GM19467 (cell line): ENCODE results near the gene CASKIN1.
A peak's percentile ranks its signal among the peaks of the same experiment; 100 is the strongest.

Experiments
- ATAC-seq: cut with Tn5 transposase; IDR thresholded peaks from one replicate; pipeline ENCODE4 v1.9.1; 2021; ENCODE audit warnings: mild to moderate bottlenecking, moderate library complexity; ENCODE audit not compliant: unreplicated experiment

Gene CASKIN1

DNA sequence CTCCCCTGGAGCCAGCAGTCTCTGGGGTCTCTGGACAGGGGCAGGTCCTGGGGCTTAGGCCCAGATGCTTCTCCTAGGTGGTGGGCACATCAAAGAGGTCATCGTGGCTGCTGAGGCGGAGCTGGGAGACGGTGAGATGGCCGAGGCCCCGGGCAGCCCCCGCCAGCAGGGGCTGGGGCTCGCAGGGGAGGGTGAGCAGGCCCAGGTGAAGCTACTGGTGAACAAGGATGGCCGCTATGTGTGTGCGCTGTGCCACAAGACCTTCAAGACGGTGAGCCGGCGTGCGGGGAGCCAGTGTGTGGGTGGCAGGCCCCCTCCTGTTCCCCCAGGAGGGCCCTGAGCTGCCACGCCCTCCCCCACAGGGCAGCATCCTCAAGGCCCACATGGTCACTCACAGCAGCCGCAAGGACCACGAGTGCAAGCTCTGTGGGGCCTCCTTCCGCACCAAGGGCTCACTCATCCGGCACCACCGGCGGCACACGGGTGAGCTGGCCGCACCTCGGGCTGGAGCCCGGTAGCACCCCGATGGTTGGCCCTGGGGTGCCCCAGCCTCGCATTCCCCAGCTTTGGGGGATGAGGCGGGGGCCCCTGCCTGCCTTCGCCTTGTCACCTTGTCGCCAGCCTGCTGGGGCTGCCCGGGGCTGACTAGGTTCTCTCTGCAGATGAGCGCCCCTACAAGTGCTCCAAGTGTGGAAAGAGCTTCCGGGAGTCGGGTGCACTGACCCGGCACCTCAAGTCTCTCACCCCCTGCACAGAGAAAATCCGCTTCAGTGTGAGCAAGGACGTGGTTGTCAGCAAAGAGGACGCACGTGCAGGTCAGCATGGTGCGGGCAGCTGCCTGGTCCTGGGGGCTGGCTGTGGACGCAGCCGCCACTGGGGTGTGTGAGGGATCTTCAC lies 35.9 kb upstream of the CASKIN1 start:
- no peak for ATAC-seq

DNA sequence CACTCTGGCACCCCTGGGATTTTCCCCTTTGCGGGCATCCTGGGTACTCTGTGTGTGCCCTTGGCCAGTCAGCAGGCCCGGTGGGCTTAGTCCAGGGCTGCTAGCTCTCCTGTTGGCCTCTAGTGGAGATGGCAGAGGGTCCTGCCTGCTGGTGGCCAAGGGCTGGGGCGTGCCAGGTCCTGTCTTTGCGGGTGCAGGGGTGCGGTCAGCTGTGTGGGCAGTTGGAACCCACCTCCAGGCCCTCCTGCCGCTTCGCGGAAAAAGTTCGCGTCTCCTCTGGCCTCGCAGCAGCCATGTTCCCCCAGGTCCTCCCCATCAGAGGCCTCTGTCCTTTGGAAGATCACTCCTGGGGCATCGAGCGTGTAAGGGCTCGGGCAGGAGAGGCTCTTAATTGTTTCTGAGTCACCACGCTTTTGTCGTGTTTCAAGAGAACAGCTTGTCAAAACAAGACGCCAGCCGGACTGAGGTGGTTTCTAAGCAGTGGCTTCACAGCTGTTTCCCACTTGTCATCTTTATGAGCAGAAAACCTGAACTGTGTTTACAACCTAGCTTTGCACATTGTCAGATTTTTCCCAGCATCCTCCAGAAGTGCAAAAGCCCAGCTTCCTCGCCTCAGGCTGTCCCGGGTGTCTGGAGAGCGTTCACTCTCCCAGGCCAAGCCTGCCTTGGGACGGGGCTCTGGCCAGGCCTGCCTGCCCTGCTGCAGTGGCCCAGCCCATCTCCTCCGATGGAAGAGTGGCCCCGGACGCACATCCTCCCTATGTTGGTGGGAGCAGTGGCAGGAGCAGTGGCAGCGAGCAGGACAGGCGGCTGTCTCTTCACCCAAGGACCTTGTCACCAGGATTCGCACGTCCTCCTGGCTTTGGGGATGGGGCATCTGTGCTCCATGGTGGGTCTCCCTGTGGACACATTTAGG lies 34.9 kb upstream of the CASKIN1 start:
- ATAC-seq: no peak

GRCh38 chr16:2230376-2230775 lies 34.0 kb upstream of the CASKIN1 start:
- ATAC-seq: no peak

DNA sequence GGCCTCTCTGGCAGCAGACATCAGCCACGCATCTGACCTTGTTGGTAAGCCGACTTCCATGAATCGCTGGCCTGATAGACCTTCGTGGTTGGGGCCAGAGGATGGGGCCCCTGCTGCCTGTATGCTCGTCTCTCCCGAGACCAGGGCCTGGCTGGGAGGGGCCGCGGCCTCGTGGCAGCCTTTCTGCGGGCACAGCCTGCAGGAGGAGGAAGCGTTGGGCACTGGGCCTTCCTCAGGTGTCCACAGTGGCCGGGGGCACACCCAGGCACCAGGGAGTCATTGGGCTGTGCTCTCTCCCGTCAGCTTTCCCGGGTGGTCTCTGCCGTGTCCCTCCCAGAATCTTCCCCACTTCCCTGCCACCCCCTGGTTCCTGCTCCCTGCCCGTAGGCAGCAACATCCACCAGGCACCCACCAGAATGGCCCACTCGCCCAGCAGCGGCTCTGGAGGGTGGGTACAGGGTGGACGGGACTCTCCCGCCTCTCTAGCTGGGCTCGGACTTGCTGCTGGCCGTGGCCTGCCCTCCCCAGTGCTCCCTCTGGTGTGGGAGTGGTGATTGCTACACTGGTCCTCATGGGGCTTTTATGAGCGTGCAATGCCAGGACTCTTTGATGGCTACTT lies 33.3 kb upstream of the CASKIN1 start:
- ATAC-seq: no peak

- no peak for ATAC-seq
These were observed 32.7 kb upstream of the CASKIN1 start for GRCh38 chr16:2229091-2229490.

- no peak for ATAC-seq
These were observed 31.9 kb upstream of the CASKIN1 start for GRCh38 chr16:2228161-2228824.

GRCh38 chr16:2226918-2227317 lies 30.5 kb upstream of the CASKIN1 start:
- no peak for ATAC-seq

DNA sequence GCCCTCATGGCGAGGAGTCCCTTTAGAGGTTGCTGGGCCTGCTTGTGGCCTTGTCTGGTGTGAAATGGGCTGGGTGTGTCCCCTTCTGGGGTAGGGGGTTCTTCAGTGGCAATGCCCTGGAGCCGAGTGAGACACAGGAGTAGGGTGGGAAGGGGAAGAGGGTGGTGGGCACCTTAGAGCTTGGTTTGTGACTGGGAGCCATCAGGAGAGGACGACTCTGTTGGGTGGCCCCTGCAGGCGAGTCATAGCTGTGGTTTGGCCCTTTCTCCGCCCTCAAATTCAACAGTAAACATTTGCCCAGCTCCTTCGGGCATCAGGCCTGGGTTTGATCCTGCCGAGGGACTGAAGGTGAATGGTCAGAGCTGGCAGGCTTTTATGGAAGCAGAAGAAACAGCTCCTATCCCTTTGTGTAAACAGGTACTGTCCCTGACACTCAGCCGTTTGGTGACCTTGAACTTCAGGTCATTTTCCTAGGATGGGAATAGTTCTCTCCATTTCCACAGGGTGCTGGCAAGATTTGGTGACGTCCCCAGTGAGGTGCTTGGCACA lies 29.9 kb upstream of the CASKIN1 start:
- ATAC-seq: no peak

DNA sequence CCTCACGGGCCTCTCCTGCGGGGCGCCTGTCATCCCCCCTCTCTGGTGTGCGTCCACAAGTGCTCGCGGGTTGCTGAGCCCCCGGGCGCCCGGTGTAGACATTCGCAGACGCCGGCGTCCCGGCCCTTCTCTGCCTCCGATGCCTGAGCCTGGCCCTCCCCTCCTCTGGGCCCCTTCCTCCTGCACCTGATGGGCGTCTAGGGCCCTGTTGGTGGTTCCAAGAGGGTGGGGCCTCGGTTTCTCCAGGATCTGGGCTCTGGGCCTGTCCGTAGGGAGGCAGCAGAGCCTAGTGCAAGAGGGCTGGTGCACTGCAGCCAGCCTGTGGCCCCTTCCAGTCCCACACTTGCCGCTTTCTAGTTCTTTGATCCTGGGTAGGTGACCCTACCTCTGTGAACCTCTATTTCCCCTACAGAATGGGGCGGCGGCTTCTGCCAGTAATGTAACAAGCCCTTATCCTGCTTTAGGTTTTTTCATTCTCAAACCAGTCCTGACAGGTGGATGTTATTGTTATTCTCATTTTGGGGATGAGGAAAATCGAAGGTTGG lies 27.6 kb upstream of the CASKIN1 start:
- ATAC-seq: peak; percentile 28

GRCh38 chr16:2223221-2223941 lies 27.0 kb upstream of the CASKIN1 start, which contains the start of gene E4F1:
Gene E4F1, plus strand, starts transcription at chr16:2223591. Its CDS starts 23 bp downstream, at chr16:2223614.
- ATAC-seq: peak; percentile 93

DNA sequence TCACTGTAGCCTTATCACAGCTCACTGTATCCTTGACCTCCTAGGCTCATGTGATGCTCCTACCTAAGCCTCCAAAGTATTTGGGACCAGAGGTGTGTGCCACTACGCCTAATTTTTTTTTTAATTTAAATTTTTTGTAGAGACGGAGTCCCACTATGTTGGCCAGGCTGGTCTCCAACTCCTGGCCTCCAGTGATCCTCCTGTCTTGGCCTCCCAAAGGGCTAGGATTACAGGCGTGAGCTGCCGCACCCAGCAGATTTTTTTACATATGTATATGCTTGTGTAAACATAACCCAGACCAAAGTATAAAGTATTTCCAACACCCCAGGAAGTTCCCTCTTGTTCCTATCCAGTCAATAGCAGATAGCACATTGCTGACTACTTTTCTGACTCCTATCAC lies 19.9 kb upstream of the CASKIN1 start:
- no peak for ATAC-seq

DNA sequence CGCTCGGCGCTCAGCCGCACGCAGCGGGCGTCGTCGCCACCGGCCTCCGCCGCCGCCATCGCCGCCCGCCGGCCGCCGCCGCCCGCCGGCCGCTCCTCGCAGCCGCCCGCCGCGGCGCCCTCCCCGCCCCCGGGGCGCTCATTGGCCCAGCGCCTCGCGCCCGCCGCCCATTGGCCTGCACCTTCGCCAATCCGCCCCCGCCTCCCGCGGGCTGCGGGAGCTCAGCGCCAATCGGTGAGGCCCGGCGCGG lies 18.2 kb upstream of the CASKIN1 start, which contains the start of gene PGP:
Gene PGP, minus strand, starts transcription at position 122 of the 250 bp plus-strand sequence. Its CDS starts 63 bp downstream, at position 59.
- ATAC-seq: peak; percentile 83

- no peak for ATAC-seq
These were observed 17.7 kb upstream of the CASKIN1 start for GRCh38 chr16:2213817-2214718.

GRCh38 chr16:2212362-2213324 lies 16.2 kb upstream of the CASKIN1 start:
- ATAC-seq: no peak

- ATAC-seq: no peak
These were observed 15.5 kb upstream of the CASKIN1 start for GRCh38 chr16:2211923-2212347.

DNA sequence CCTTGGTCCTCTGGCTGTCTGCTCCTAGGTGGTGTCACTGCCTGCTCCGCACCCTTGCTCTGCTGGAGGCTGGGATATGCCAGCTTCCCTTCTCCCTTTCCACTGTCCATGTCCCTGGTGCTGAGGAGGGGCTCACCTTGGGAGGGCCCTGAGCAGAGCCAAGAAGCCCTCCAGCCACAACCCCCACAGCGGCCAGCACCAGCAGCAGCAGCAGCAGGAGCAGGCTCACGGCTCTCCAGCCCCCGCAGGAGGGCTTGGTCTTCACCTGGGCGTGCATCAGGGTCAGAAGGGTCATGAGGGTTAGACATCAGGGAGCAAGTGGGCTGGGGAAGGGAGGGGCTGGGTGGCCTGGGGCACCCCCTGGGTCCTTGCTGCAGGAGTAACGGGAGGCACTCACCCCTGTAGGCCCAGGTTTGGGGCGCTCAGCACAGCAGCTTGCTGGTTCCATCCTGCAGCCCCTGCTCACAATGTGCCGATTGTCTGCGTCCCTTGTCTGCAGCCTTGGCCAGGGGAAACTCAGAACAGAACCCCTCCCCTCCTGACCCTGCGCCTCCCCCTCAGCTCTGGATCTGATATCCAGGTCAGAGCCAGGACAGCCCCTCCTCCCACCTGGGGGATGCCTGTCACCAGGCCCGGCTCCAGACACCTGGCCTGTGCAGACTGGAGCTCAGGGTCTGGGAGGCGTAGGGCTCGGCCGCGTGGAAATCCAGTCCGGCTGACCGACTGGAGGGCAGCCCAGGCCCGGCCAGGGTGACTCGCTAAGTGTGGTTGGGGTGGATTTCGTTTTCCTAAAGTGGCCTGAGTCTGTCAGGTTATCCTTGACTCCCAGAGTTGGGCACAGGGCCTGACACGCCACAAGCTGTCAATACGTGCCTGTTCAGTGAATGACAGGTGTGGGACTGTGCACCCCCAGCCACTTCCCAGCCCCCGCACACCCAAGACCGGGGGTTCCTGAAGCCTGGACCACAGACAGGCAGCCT lies 14.3 kb upstream of the CASKIN1 start, which contains the start of gene BRICD5:
Gene BRICD5, minus strand, starts transcription at position 478 of the 980 bp plus-strand sequence. Its CDS starts 30 bp downstream, at position 448.
- no peak for ATAC-seq
